22Rv1 (cell line): Measurements from ENCODE around the gene KRTAP12-1.

ENCODE experiments used
- H3K27ac ChIP-seq: fragments of 450-650 bp; 2 replicates; pipeline ENCODE4 v1.5.1; 2017
- ZFX ChIP-seq: fragments of 450-650 bp; IDR thresholded peaks from 2 replicates; pipeline ENCODE4 v1.6.1; 2017; ENCODE audit warnings: antibody characterized with exemption, borderline replicate concordance
- TF ChIP-seq, protein P1 (sequence below): fragments of 450-650 bp; IDR thresholded peaks from 2 replicates; pipeline ENCODE4 v1.5.1; 2017; ENCODE audit warnings: mild to moderate bottlenecking

KRTAP12-1 gene

DNA sequence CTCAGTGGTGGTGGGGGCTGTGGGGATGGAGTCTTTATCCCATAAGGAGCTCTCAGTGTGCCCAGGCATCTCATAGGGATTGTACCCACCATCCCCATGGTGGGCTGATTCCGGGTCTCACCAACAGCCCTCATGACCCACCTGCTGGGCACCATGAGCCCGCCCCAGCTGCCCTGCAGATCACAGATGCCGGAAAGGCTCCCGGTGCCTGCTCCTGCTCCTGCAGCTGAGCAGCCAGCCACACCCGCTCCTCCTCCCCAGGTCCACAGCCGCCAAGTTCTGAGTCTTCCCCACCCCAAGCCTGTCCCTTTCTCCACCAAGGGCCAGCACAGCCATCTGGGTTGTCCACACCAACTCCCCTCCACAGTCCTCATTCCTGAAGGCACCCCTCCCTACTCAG, 44.9 kb upstream of the KRTAP12-1 start:
- TF ChIP-seq ZFX = no peak
- no peak overlapping the region for H3K27ac ChIP-seq

DNA sequence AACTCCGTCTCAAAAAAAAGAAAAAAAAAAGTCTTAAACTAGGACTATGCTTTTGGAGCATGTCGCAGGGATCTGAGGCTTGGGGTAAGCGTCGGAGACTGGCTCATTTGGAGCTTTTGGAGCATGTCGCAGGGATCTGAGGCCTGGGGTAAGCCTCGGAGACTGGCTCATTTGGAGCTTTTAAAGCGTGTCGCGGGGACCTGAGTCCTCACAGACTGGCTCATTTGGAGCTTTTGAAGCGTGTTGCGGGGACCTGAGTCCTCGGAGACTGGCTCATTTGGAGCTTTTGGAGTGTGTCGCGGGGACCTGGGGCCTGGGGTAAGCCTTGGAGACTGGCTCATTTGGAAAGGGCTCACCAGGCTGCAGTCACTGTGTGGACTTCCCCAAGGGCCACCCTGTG, 43.0 kb upstream of the KRTAP12-1 start:
- TF ChIP-seq, protein P1, sequence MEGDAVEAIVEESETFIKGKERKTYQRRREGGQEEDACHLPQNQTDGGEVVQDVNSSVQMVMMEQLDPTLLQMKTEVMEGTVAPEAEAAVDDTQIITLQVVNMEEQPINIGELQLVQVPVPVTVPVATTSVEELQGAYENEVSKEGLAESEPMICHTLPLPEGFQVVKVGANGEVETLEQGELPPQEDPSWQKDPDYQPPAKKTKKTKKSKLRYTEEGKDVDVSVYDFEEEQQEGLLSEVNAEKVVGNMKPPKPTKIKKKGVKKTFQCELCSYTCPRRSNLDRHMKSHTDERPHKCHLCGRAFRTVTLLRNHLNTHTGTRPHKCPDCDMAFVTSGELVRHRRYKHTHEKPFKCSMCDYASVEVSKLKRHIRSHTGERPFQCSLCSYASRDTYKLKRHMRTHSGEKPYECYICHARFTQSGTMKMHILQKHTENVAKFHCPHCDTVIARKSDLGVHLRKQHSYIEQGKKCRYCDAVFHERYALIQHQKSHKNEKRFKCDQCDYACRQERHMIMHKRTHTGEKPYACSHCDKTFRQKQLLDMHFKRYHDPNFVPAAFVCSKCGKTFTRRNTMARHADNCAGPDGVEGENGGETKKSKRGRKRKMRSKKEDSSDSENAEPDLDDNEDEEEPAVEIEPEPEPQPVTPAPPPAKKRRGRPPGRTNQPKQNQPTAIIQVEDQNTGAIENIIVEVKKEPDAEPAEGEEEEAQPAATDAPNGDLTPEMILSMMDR = no peak
- no peak for TF ChIP-seq ZFX

DNA sequence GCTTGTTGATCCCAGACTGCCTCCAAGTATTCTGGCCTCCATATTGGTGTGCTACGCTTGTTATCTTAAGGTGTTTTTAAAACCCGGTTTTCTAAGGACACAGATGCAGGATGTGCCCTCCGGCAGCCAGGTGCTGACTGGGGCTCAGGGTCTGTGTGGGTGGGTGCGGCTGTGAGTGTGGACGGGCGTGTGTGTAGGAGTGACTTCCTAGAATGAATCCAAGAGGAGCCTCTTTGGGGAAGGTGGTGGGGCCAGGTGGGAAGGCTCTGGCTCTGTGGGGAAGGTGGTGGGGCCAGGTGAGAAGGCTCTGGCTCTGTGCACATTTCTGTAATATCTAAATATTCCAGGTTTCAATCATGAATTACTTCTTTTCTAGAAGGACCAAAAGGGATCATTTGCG, 42.2 kb upstream of the KRTAP12-1 start:
- TF ChIP-seq, protein P1 = no peak
- no peak for TF ChIP-seq ZFX
- no peak overlapping the region for H3K27ac ChIP-seq

More for the DNA sequence above, 43.0 kb upstream of the KRTAP12-1 start:
- H3K27ac ChIP-seq = no peak overlapping the region

DNA sequence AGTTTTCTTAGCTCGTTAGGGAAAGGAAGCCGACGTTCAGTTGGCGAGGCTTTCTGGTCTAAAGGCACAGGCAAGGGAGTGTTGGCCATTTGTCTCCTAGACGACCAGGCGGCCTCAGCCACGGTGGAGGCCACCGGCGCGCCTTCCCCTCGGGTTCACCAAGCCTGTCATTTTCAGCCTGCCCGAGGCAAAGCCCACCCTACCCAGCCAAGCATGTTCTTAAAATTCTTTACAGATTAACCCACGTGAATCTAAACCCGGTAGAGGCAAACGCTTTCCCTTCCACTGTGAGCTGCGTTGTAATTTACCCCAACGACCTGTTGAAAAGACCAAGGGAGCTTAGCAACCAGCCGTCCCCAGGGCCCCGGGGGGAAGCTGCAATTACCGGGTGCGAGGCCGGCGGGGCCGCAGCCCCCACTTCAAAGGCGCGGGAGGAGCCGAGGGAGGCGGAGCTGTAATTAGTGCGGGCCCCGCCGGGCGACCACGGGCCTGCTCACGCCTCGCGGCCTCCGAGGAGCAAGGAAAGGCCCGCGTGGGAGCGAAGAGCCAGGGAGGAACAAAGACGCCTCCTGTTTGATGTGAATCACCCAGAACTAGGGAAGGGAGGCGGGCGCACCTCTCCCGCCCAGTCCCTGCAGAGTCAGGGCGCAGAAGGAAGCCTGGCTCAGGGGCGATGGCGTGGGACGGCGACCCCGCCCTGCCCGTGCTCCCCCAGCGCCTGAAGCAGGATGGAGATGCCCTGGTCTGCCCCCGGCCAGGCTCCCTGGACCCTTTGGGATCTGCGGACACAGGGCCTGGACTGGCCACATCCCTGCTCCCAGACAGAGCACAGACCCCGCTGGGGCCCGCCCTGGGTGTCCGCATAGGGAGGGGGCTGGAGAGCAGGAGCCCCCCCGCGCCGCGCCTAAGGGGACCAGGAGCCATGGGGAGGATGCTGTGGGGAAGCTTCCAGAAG, 41.5 kb upstream of the KRTAP12-1 start:
- no peak overlapping the region for H3K27ac ChIP-seq
- TF ChIP-seq ZFX = no peak
- TF ChIP-seq, protein P1 = no peak

DNA sequence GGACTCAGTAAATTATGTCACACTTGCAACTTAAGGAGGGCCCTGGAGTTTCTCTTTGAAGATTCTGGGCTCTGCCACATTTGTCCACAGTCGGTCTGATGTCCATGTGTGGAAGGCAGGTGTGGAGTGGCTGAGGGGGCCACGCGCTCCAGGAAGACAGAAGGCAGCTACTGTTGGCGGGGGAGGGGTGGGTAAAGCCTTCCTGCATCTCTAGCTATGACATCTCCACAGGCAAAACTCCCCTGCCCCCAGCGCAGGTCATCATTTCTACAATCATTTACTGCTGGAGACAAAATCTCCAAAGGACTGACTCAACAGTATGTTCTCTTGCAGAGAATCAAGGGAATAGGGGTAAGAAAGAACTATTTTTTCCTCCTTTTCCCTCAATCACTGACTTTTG, 40.8 kb upstream of the KRTAP12-1 start:
- TF ChIP-seq, protein P1 = no peak
- TF ChIP-seq ZFX = no peak
- no peak overlapping the region for H3K27ac ChIP-seq

DNA sequence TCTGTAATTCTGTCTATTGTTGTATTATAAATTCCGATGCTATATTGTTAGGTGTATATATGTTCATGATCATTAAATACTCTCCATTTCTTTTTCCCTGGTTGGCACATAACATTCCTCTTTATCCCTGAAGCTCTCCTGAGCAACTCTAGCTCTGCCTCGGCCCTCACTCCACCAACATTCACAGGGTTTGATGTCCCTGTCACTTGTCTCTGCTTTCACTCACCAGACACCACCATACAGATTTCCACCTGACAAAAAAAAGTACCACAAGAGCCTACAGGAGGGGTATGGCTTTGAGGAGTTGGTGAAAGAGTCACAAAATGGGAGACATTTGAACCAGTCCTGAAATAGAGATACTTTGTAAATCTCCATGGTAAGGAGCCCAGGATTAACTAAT, 38.2 kb upstream of the KRTAP12-1 start:
- no peak overlapping the region for H3K27ac ChIP-seq
- no peak for TF ChIP-seq ZFX

DNA sequence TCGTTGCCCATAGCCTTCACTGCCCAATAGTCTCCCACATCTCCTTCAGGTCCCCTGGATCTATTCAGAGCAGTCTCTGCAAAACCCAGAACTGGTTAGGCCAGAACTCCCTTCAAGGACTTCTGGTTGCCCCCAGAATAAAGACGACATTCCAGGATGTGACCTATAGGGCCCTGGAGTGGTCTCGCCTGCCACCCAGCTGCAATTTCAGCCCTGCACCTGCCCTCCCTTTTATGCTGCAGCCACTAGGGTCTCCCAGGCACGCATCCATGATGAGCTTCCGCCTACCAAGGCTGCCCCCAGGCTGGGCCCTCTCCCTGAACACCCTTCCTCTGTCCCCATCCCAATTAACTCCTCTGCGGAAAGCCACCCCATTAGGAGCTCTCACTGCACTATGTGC, 36.6 kb upstream of the KRTAP12-1 start:
- TF ChIP-seq ZFX = no peak
- TF ChIP-seq, protein P1 = no peak
- no peak overlapping the region for H3K27ac ChIP-seq

DNA sequence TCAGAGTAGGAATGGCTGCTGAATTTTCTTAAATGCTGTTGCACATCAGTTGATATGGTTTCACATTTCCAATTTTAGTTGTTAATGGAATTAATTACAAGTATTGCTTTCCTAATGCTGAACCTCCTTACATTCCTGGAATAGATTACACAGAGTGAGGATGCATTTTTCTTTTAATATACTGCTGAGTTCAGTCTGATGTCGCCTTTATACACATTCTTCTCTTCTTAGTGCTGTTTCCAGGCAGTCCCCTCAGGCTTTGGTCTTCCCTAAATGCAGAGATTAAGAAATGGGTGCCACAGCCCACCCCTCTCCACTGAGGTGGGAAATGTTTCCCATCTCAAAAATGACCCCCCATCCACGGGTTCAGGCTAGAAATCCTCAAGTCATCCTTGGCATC, 36.1 kb upstream of the KRTAP12-1 start:
- H3K27ac ChIP-seq = no peak overlapping the region
- no peak for TF ChIP-seq ZFX
- TF ChIP-seq, protein P1 = no peak
